Measurements from ENCODE around the gene RPL7L1.

RPL7L1 gene

DNA sequence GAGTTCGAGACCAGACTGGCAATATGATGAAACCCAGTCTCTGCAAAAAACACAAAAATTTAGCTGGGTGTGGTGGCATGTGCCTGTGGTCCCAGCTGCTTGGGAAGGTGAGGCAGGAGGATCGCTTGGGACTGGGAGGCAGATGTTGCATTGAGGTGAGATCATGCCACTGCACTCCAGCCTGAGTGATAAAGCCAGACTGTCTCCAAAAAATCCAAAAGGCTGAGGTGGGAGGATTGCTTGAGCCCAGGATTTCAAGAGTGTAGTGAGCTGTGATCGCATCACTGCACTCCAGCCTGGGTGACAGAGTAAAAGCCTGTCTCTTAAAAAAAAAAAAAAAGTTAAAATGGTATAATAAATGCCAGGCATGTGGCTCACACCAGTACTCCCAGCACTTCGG is 35.1 kb downstream of the RPL7L1 start:
- TF ChIP-seq, protein P1, sequence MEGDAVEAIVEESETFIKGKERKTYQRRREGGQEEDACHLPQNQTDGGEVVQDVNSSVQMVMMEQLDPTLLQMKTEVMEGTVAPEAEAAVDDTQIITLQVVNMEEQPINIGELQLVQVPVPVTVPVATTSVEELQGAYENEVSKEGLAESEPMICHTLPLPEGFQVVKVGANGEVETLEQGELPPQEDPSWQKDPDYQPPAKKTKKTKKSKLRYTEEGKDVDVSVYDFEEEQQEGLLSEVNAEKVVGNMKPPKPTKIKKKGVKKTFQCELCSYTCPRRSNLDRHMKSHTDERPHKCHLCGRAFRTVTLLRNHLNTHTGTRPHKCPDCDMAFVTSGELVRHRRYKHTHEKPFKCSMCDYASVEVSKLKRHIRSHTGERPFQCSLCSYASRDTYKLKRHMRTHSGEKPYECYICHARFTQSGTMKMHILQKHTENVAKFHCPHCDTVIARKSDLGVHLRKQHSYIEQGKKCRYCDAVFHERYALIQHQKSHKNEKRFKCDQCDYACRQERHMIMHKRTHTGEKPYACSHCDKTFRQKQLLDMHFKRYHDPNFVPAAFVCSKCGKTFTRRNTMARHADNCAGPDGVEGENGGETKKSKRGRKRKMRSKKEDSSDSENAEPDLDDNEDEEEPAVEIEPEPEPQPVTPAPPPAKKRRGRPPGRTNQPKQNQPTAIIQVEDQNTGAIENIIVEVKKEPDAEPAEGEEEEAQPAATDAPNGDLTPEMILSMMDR (IDR thresholded peaks at IDR 0.05; ENCODE audit: borderline replicate concordance, control extremely low read depth, extremely low read depth, insufficient read depth, missing control alignments) = no peak
- in situ Hi-C loops (cut with MboI; ENCODE audit: low sequenced_read_pairs, unreplicated experiment) = no loop called here

DNA sequence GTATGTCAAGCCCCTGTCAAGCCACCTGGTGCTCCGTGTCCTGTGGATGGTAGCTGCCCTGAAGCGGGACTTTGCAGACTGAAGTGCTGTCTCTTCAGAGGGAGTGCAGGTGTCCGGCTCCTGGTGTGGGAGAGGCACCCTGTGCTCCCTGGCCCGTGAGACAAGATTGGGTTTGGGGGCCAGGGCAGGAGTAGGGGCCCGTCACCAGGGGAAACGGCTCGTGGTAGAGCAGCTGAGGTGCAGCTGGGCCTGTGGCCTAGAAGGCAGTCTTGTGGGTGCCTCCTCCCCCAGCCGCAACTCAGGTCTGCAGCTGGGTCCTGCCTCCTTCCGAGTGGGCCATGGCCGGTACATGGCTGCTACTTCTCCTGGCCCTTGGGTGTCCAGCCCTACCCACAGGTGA is 36.3 kb downstream of the RPL7L1 start, which contains the start of gene PTCRA:
PTCRA (plus strand) TSS at position 322 of the 400 bp plus-strand sequence; CDS start at position 339, 17 bp downstream.
- DNase-seq (ENCODE audit: low spot score) = no peak
- TF ChIP-seq, protein P1 (IDR thresholded peaks at IDR 0.05; ENCODE audit: borderline replicate concordance, control extremely low read depth, extremely low read depth, insufficient read depth, missing control alignments) = no peak
- in situ Hi-C loops (cut with MboI; ENCODE audit: low sequenced_read_pairs, unreplicated experiment) = no loop called here

More for the DNA sequence above, 35.1 kb downstream of the RPL7L1 start:
- no peak for DNase-seq (ENCODE audit: low spot score)

DNA sequence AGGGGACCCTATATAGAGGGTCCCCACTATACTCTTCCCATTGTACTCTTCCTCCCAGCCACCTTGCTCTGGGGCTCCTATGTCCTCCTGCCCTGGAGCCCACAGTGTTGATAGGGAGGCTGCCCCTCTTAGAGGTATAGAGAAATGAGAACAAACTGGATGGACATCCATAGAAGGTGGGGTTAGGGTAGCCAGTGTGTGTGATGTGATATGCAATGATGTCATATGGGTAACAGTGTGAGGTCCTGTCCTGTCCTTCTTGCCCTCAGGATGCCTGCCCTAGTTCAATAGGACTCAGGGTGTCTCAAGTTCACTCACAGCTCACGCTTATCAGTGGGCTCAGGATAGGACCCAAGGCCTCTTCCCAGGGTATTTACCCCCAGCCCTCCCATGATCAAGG is 36.9 kb downstream of the RPL7L1 start:
- TF ChIP-seq, protein P1 (IDR thresholded peaks at IDR 0.05; ENCODE audit: borderline replicate concordance, control extremely low read depth, extremely low read depth, insufficient read depth, missing control alignments) = no peak
- no peak for DNase-seq (ENCODE audit: low spot score)
- in situ Hi-C loops (cut with MboI; ENCODE audit: low sequenced_read_pairs, unreplicated experiment) = no loop called here

DNA sequence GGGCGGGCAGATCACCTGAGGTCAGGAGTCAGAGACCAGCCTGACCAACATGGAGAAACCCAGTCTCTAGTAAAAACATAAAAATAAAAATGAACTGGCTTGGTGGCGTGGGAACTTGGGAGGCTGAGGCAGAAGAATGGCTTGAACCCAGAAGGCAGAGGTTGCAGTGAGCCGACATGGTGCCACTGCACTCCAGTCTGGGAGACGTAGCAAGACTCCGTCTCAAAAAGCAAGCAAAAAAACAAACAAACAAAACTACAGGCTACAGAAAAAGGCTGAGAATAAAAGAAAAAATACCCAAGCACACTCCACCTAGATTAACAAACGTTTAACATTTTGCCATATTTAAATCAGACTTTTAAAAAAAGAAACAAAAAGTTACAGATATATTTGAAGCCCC is 42.4 kb downstream of the RPL7L1 start:
- in situ Hi-C loops (cut with MboI; ENCODE audit: low sequenced_read_pairs, unreplicated experiment) = no loop called here
- no peak for DNase-seq (ENCODE audit: low spot score)
- TF ChIP-seq, protein P1 (IDR thresholded peaks at IDR 0.05; ENCODE audit: borderline replicate concordance, control extremely low read depth, extremely low read depth, insufficient read depth, missing control alignments) = no peak

DNA sequence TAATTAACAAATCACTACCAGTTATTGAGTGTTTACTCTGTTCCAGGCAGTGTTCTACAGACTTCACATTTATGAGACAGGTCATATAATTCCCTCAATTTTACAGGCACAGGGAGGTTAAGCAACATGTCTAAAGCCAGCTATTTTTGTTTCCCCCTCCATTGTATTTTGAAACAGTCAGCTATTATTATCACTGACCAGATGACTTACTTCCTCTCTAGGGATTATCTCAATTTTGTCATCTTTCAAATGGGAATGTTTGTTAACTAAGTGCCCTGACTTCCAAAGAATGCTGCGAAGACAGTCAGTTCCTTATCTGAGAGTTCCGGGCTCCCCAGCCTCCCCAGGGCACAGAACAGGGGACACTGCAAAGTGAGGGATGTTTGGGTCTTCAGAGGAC is 44.2 kb downstream of the RPL7L1 start:
- in situ Hi-C loops (cut with MboI; ENCODE audit: low sequenced_read_pairs, unreplicated experiment) = no loop called here
- TF ChIP-seq, protein P1 (IDR thresholded peaks at IDR 0.05; ENCODE audit: borderline replicate concordance, control extremely low read depth, extremely low read depth, insufficient read depth, missing control alignments) = no peak
- DNase-seq (ENCODE audit: low spot score) = no peak

DNA sequence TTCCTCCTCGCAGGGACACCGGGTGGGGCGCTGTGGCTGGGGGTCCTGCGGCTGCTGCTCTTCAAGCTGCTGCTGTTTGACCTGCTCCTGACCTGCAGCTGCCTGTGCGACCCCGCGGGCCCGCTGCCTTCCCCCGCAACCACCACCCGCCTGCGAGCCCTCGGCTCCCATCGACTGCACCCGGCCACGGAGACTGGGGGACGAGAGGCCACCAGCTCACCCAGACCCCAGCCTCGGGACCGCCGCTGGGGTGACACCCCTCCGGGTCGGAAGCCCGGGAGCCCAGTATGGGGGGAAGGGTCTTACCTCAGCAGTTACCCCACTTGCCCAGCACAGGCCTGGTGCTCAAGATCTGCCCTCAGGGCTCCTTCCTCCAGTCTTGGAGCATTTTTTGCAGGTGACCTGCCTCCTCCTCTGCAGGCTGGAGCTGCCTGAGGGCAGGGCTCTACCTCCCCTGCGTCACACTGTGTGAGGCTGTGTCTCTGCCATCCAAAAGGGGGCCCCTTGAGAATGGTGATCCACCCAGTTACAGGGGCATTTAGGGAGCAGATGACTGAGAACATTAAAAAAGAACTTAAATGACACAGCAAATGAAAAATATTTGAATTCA is 45.9 kb downstream of the RPL7L1 start:
- in situ Hi-C loops (cut with MboI; ENCODE audit: low sequenced_read_pairs, unreplicated experiment) = no loop called here
- no peak for DNase-seq (ENCODE audit: low spot score)
- TF ChIP-seq, protein P1 (IDR thresholded peaks at IDR 0.05; ENCODE audit: borderline replicate concordance, control extremely low read depth, extremely low read depth, insufficient read depth, missing control alignments) = no peak

Measured in GM13976 (cell line).